ENCODE data around the gene MAPKAP1.

DNA sequence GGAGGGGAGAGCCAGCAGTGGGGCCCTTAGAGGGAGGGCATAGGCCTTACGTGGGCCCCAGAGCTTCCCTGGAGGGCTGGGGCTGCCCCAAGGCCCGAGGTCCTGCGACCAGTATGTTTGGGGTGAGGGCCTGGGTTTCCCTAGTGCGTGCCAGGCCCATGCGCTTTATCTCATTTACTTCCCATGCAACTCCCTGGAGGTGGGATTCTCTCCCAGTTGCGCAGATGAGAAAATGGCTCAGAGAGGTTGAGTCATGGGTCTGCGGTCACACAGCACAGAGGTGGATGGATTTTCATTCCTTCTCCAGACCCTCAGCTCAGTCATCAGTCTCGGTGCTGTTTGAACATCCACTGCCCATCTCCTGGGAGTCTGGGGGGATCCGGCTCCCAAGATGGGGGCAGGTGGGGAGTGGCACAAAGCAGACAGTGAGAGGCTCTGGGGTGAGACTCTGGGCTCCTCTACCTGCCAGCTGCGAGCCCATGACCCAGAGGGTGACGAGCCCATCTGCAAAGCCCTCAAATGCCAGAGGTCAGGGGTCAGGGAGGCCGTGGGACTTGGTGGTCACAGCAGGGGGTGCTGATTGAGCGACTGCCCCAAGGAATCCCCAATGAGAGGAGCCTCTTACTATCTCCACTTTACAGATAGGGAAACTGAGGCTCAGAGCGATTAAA, 274.2 kb downstream of the MAPKAP1 start:
- TF ChIP-seq GATA1 (IDR thresholded peaks at IDR 0.05; ENCODE audit: low read depth, low read length) (no peak), POLR2A (IDR thresholded peaks at IDR 0.05; ENCODE audit: low read length) (no peak)
